Endothelial cell of umbilical vein (primary cell): ENCODE measurements around the gene EXOC3. TPM values are rescaled to one million over a fixed set of nuclear protein-coding genes. Genes with fewer than 3 reads are reported as not detected.

ENCODE experiments used
- BruUV-seq: library from RNA; stranded (reverse); fragments of 400-500 nt; replicated peaks from 2 replicates; lab custom pipeline; 2021; lab: Mats Ljungman, UMichigan
- CTCF ChIA-PET: fragments of 300-600, 350-600 bp; sonication (Branson Sonifier 250); formaldehyde crosslinking; loops from one replicate; lab custom pipeline; 2021; ENCODE audit warnings: antibody characterized with exemption, inconsistent platforms; lab: Charles Lee
- POLR2A ChIA-PET: fragments of 300-600, 350-600 bp; sonication (Branson Sonifier 250); formaldehyde crosslinking; loops from one replicate; lab custom pipeline; 2021; ENCODE audit warnings: antibody characterized with exemption, inconsistent platforms; lab: Charles Lee
- DNase-seq: peaks from one replicate; pipeline ENCODE4 v3.0.0-alpha.2; 2011; ENCODE audit warnings: low read depth, low spot score
- FAIRE-seq: peaks from 2 replicates; lab custom pipeline; 2011; peaks lifted over from hg19 to GRCh38; lab: Jason Lieb, UNC
- H2AFZ ChIP-seq: 2 replicates; pipeline ENCODE4 v1.6.0; 2012; ENCODE audit warnings: low read depth, low read length, control low read depth, inconsistent platforms
- H3K27ac ChIP-seq: 2 replicates; pipeline ENCODE4 v1.5.1; 2011; ENCODE audit warnings: low read depth, mild to moderate bottlenecking, control low read depth, low read length, moderate library complexity; ENCODE audit not compliant: insufficient read depth
- H3K27me3 ChIP-seq, 2 experiments: 2 replicates each; pipeline versions ENCODE4 v1.6.0 to v1.6.1; 2011; ENCODE audit warnings: low read length in 2 of 2, mixed read lengths in 1 of 2; ENCODE audit not compliant: control insufficient read depth in 2 of 2, insufficient read depth in 2 of 2
- H3K36me3 ChIP-seq, 2 experiments: 2 replicates in 1 of 2; 3 replicates in 1 of 2; pipeline ENCODE4 v1.5.1; 2011; ENCODE audit warnings: low read length in 2 of 2, mild to moderate bottlenecking in 1 of 2, moderate library complexity in 1 of 2; ENCODE audit not compliant: control insufficient read depth in 2 of 2, insufficient read depth in 2 of 2; ENCODE audit errors: extremely low read depth in 1 of 2
- H3K4me1 ChIP-seq: 3 replicates; pipeline ENCODE4 v1.5.1; 2011; ENCODE audit warnings: mild to moderate bottlenecking, low read length; ENCODE audit not compliant: control insufficient read depth, insufficient read depth; ENCODE audit errors: extremely low read depth
- H3K4me2 ChIP-seq: 2 replicates; pipeline ENCODE4 v1.6.1; 2011; ENCODE audit warnings: low read length, control low read depth, mixed read lengths; ENCODE audit not compliant: insufficient read depth
- H3K4me3 ChIP-seq, 3 experiments: fragments of 200-600 bp in 1 of 3; sonication (generic), shearing (Covaris generic) in 1 of 3; replicated peaks in 1 of 3; 2 replicates each; pipeline ENCODE4 v1.5.1; 2011 to 2016; ENCODE audit warnings: control low read depth in 3 of 3, low read length in 3 of 3, mild to moderate bottlenecking in 2 of 3, inconsistent platforms in 1 of 3, low read depth in 1 of 3, moderate library complexity in 1 of 3; ENCODE audit not compliant: insufficient read depth in 1 of 3
- H3K79me2 ChIP-seq: 2 replicates; pipeline ENCODE4 v1.6.0; 2012; ENCODE audit warnings: low read length, inconsistent platforms; ENCODE audit not compliant: control insufficient read depth, insufficient read depth
- H3K9ac ChIP-seq: replicated peaks from 2 replicates; pipeline ENCODE3; 2011; ENCODE audit warnings: low read length, control low read depth; ENCODE audit not compliant: insufficient read depth; ENCODE audit errors: extremely low read depth
- H3K9me1 ChIP-seq: replicated peaks from 3 replicates; pipeline ENCODE4 v1.6.0; 2011; ENCODE audit warnings: mild to moderate bottlenecking, low read length; ENCODE audit not compliant: control insufficient read depth, insufficient read depth; ENCODE audit errors: extremely low read depth
- H3K9me3 ChIP-seq: replicated peaks from 2 replicates; pipeline ENCODE4 v1.5.1; 2012; ENCODE audit warnings: low read length, inconsistent platforms; ENCODE audit not compliant: control insufficient read depth, insufficient read depth
- H4K20me1 ChIP-seq: replicated peaks from 2 replicates; pipeline ENCODE3; 2011; ENCODE audit warnings: mild to moderate bottlenecking, low read length; ENCODE audit not compliant: control insufficient read depth, insufficient read depth; ENCODE audit errors: extremely low read depth
- EZH2 ChIP-seq: IDR thresholded peaks from 2 replicates; pipeline ENCODE4 v1.6.1; 2012; ENCODE audit warnings: borderline replicate concordance, low read depth, mild to moderate bottlenecking, moderate library complexity, low read length, inconsistent platforms; ENCODE audit not compliant: severe bottlenecking
- FOS ChIP-seq: IDR thresholded peaks from 2 replicates; pipeline ENCODE4 v1.6.1; 2011; ENCODE audit warnings: mild to moderate bottlenecking, low read length, moderate library complexity, borderline replicate concordance; ENCODE audit not compliant: insufficient read depth
- GATA2 ChIP-seq: IDR thresholded peaks from 2 replicates; pipeline ENCODE4 v1.7.0; 2011; ENCODE audit warnings: low read depth, mild to moderate bottlenecking, moderate library complexity, mixed read lengths, low read length; ENCODE audit not compliant: insufficient read length, insufficient read depth
- JUN ChIP-seq: IDR thresholded peaks from 2 replicates; pipeline ENCODE4 v1.6.1; 2011; ENCODE audit warnings: borderline replicate concordance, low read depth; ENCODE audit not compliant: insufficient read length, insufficient read depth
- MYC ChIP-seq: IDR thresholded peaks from one replicate; pipeline ENCODE4 v1.6.1; 2011; ENCODE audit warnings: mild to moderate bottlenecking, low read depth, low read length
- POLR2A ChIP-seq: IDR thresholded peaks from 2 replicates; pipeline ENCODE4 v1.6.1; 2012; ENCODE audit warnings: low read depth, mild to moderate bottlenecking, control low read depth, low read length
- POLR2AphosphoS5 ChIP-seq: IDR thresholded peaks from 2 replicates; pipeline ENCODE4 v1.6.1; 2012; ENCODE audit warnings: low read depth, mild to moderate bottlenecking, control low read depth, low read length, moderate library complexity; ENCODE audit not compliant: insufficient read depth
- dilution Hi-C: fragments of 300-500 bp; cut with MboI; formaldehyde crosslinking; loops from one replicate; pipeline ENCODE4 v1.15.0; 2019; ENCODE audit warnings: low sequenced_read_pairs; ENCODE audit not compliant: extremely low pct_ligation_motif_present
- intact Hi-C: fragments of 100-400 bp; cut with micrococcal nuclease; formaldehyde crosslinking; loops from one replicate; pipeline ENCODE4 v1.10.0; 2022
- polyA plus RNA-seq, 4 experiments: library from polyadenylated mRNA; depleted of rRNA in 3 of 4; stranded (reverse) in 3 of 4; unstranded in 1 of 4; fragments of >200 nt; gene quantifications; 2 replicates each; pipeline versions ENCODE4 v1.2.1 to v1.2.3, GENCODE V29; 2011 to 2012; ENCODE audit warnings: missing spikeins in 1 of 4
- total RNA-seq: library from RNA; stranded (reverse); gene quantifications from 2 replicates; pipeline ENCODE4 v1.2.3, GENCODE V29; 2021
- TF ChIP-seq, protein P1 (sequence below), 2 donors: IDR thresholded peaks; 1 replicate in 1 of 2; 2 replicates in 1 of 2; pipeline ENCODE4 v1.5.1; 2011; ENCODE audit warnings: low read length in 2 of 2, mild to moderate bottlenecking in 2 of 2, moderate library complexity in 2 of 2, control low read depth in 1 of 2, inconsistent platforms in 1 of 2, low read depth in 1 of 2; ENCODE audit not compliant: insufficient read depth in 1 of 2; ENCODE audit errors: extremely low read depth in 1 of 2
- TF ChIP-seq, protein P2 (sequence below): IDR thresholded peaks from 2 replicates; pipeline ENCODE4 v1.6.1; 2011; ENCODE audit not compliant: insufficient read depth, insufficient read length

EXOC3 gene
- total and polyA plus RNA-seq, 2 donors (not counting 3 experiments of a cell fraction or from before 2014, with no cell fraction given) = 26.4 to 52.9 TPM

DNA sequence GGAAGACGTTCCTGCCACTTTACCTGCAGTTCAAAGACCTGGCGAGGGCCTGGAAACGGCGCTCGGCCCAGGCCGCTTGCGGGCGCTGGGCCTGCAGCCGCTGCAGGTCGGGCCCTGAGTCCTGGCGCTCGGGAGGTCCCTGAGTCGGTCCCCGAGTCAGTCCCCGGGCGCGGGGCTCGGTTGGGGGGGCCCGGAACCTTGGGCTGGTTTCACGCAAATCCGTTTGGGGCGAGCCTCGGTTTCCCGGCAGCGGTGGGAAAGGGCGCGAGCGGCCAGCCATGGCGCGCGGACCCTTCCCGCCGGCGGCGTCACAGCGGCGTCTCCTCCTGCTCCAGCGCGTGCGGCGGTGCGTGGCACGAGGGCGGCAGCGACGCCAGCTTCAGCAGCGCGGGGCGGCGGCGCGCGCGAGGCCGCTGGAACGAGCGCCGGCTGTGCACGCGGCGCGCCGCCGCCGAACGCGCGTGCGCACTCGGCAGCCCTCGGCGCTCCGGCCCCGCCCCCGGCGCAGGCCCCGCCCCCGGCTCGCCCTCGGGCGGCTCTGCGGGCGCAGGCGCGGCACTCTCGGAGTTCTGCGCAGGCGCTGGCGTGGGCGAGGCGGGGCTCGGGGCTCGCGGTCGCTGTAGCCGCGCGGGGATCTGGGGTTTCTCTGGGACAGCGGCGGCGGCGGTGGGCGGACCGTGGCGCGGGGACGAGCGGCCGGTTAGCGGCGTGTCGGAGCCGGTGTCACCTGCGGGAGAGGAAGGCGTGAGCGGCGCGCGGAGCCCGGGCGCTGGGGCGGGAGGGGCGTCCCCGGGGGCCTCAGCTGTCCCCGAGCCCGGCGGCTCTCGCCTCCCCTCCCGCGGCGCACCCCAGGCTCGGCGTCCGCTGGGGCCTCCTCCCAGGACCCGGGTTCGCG lies 29.9 kb downstream of the EXOC3 start:
- DNase-seq = peak; percentile 75
- H3K4me1 ChIP-seq = peaks cover 6% of the 10 kb centered on the region
- peak overlapping the region; percentile 82 for H3K27ac ChIP-seq
- H4K20me1 ChIP-seq = no peaks in the 10 kb centered on the region
- CTCF ChIA-PET = interaction anchor here (1.2 to 3.5 kb wide), 4 partner anchors 24 to 430 kb away, joined by 3 to 23 read pairs (median 8); no protein-coding TSS in a partner anchor
- POLR2A ChIA-PET = interaction anchor here (0.6 kb wide), 1 partner anchor 1279 kb away, joined by 8 read pairs; no protein-coding TSS in a partner anchor
- dilution Hi-C loops = no loop called here
- TSS peak; percentile 46 for BruUV-seq
- H3K9me1 ChIP-seq = no peaks in the 10 kb centered on the region
- H2AFZ ChIP-seq = peak overlapping the region; percentile 91
- peak overlapping the region; percentile 49 to 79 (median 55) for H3K4me3 ChIP-seq
- peak; percentile 90 for FAIRE-seq
- H3K9ac ChIP-seq = peak overlapping the region; percentile 76
- peaks cover 4% of the 10 kb centered on the region for H3K79me2 ChIP-seq
- TF ChIP-seq, protein P1, sequence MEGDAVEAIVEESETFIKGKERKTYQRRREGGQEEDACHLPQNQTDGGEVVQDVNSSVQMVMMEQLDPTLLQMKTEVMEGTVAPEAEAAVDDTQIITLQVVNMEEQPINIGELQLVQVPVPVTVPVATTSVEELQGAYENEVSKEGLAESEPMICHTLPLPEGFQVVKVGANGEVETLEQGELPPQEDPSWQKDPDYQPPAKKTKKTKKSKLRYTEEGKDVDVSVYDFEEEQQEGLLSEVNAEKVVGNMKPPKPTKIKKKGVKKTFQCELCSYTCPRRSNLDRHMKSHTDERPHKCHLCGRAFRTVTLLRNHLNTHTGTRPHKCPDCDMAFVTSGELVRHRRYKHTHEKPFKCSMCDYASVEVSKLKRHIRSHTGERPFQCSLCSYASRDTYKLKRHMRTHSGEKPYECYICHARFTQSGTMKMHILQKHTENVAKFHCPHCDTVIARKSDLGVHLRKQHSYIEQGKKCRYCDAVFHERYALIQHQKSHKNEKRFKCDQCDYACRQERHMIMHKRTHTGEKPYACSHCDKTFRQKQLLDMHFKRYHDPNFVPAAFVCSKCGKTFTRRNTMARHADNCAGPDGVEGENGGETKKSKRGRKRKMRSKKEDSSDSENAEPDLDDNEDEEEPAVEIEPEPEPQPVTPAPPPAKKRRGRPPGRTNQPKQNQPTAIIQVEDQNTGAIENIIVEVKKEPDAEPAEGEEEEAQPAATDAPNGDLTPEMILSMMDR (IDR thresholded peaks at IDR 0.05; ENCODE audit: extremely low read depth in 1 of 2, insufficient read depth in 1 of 2, low read depth in 1 of 2, low read length in 2 of 2) = no peak
- TF ChIP-seq JUN (no peak), EZH2 (no peak), FOS (no peak), MYC (no peak), POLR2AphosphoS5 (peak; percentile 72), GATA2 (no peak), POLR2A (peak; percentile 63)
- TF ChIP-seq, protein P2, sequence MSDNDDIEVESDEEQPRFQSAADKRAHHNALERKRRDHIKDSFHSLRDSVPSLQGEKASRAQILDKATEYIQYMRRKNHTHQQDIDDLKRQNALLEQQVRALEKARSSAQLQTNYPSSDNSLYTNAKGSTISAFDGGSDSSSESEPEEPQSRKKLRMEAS = peak; percentile 80
- peaks cover 5 to 10% of the 10 kb centered on the region in 2 experiments for H3K27me3 ChIP-seq
- no peaks in the 10 kb centered on the region for H3K9me3 ChIP-seq
- H3K36me3 ChIP-seq = peaks cover 0 to 2% of the 10 kb centered on the region in 2 experiments
- intact Hi-C loops = loop anchor here (5.0 kb wide), 1 partner anchor 139 kb away; the partner anchor contains the start of gene CEP72
- peak overlapping the region; percentile 68 for H3K4me2 ChIP-seq
